Activated CD4-positive, alpha-beta T cell treated with anti-CD3 and anti-CD28 coated beads, Interleukin-2, Interleukin-6, amounts not matched to agents 100 ng/mL and 50 ng/mL, durations not matched to agents 16 hours and 8 hours (primary cell): Measurements from ENCODE around the gene HTT.

Experiments
- DNase-seq: peaks from one replicate; pipeline ENCODE4 v3.0.0-alpha.2; 2020

HTT gene

GRCh38 chr4:3239998-3240920 is 165.8 kb downstream of the HTT start:
- no peak for DNase-seq

GRCh38 chr4:3240936-3241522 is 166.5 kb downstream of the HTT start:
- no peak for DNase-seq

GRCh38 chr4:3241898-3242524 is 167.5 kb downstream of the HTT start:
- DNase-seq, result no peak

GRCh38 chr4:3243136-3243780 is 168.8 kb downstream of the HTT start:
- no peak for DNase-seq

- no peak for DNase-seq
Observed at GRCh38 chr4:3244002-3244401, 169.5 kb downstream of the HTT start.

- DNase-seq, result no peak
Observed at GRCh38 chr4:3244747-3245146, 170.3 kb downstream of the HTT start.

GRCh38 chr4:3245676-3246075 is 171.2 kb downstream of the HTT start:
- DNase-seq, result no peak

GRCh38 chr4:3246458-3247398 is 172.2 kb downstream of the HTT start:
- no peak for DNase-seq

GRCh38 chr4:3247399-3248177 is 173.1 kb downstream of the HTT start:
- no peak for DNase-seq

GRCh38 chr4:3248178-3248480 is 173.6 kb downstream of the HTT start:
- DNase-seq, result no peak

- DNase-seq, result no peak
Observed at GRCh38 chr4:3248811-3249661, 174.6 kb downstream of the HTT start, which contains the start of gene MSANTD1. Gene MSANTD1 (plus strand): TSS chr4:3249159. CDS start chr4:3249223, 64 bp downstream.

GRCh38 chr4:3249711-3250437 is 175.4 kb downstream of the HTT start:
- DNase-seq, result no peak

GRCh38 chr4:3250438-3250955 is 176.0 kb downstream of the HTT start:
- no peak for DNase-seq

- no peak for DNase-seq
Observed at GRCh38 chr4:3250956-3251690, 176.6 kb downstream of the HTT start.

GRCh38 chr4:3251691-3252479 is 177.4 kb downstream of the HTT start:
- DNase-seq, result no peak

- no peak for DNase-seq
Observed at GRCh38 chr4:3252480-3252828, 178.0 kb downstream of the HTT start.

- no peak for DNase-seq
Observed at GRCh38 chr4:3252831-3253641, 178.6 kb downstream of the HTT start.
